ENCODE results near the gene GALNT2.

- no peak for TF ChIP-seq POLR2A (IDR thresholded peaks at IDR 0.05; ENCODE audit: low read depth, low read length)
- TF ChIP-seq POLR2AphosphoS5 (IDR thresholded peaks at IDR 0.05; ENCODE audit: low read depth, low read length): no peak
- TF ChIP-seq SPI1 (IDR thresholded peaks at IDR 0.05; ENCODE audit: low read depth, low read length): no peak
- TF ChIP-seq TAF1 (IDR thresholded peaks at IDR 0.05; ENCODE audit: low read depth, low read length): no peak
- no peak for TF ChIP-seq POU2F2 (IDR thresholded peaks at IDR 0.05; ENCODE audit: low read depth, low read length)
Observed at GRCh38 chr1:230323686-230324085, 256.6 kb downstream of the GALNT2 start.
